Peyer's patch (tissue), 4 donors: Measurements from ENCODE around the gene PRR20G. TPM values are rescaled to one million over a fixed set of nuclear protein-coding genes. Genes with fewer than 3 reads are reported as not detected.
"Not testable (repeated sequence)": the region's sequence is repeated elsewhere in the genome, so short reads cannot be mapped to it uniquely, and the experiment has no call there.

Experiments
- DNase-seq, 3 donors: peaks; one replicate each; pipeline ENCODE4 v3.0.0-alpha.2; 2017 to 2019
- H3K27ac ChIP-seq, 4 donors: fragments of 200-600 bp; sonication (generic); one replicate each; pipeline ENCODE4 v1.5.1; 2016 to 2019
- H3K27me3 ChIP-seq, 2 donors: fragments of 200-600 bp; sonication (generic); one replicate each; pipeline ENCODE4 v1.5.1; 2019
- H3K36me3 ChIP-seq, 3 donors: fragments of 200-600 bp; sonication (generic); one replicate each; pipeline ENCODE4 v1.5.1; 2016 to 2019
- H3K4me1 ChIP-seq, 4 donors: fragments of 200-600 bp; sonication (generic); one replicate each; pipeline ENCODE4 v1.5.1; 2016 to 2019
- H3K4me3 ChIP-seq, 4 donors: fragments of 200-600 bp; sonication (generic); 1 replicate in 3 of 4; 2 replicates in 1 of 4; pipeline ENCODE4 v1.5.1; 2016 to 2019; ENCODE audit warnings: mild to moderate bottlenecking in 1 of 4
- H3K9me3 ChIP-seq, 4 donors: fragments of 200-600 bp; sonication (generic); one replicate each; pipeline ENCODE4 v1.5.1; 2016 to 2019; ENCODE audit warnings: mild to moderate bottlenecking in 1 of 4
- CTCF ChIP-seq, 6 experiments: fragments of 450-650 bp in 4 of 6; fragments of 200-600 bp in 2 of 6; sonication (generic) in 1 of 6; IDR thresholded peaks; one replicate each; pipeline ENCODE4 v1.5.1; 2017 to 2019; ENCODE audit warnings: antibody characterized with exemption in 6 of 6, mild to moderate bottlenecking in 3 of 6, moderate library complexity in 1 of 6
- POLR2A ChIP-seq, 2 donors: fragments of 450-650 bp; IDR thresholded peaks; one replicate each; pipeline ENCODE4 v1.5.1; 2017; ENCODE audit warnings: antibody characterized with exemption in 2 of 2, mild to moderate bottlenecking in 2 of 2, moderate library complexity in 2 of 2
- total RNA-seq, 4 donors: library from RNA; depleted of rRNA; stranded (reverse); fragments of >200 nt; gene quantifications; one replicate each; pipeline ENCODE4 v1.1.0, GENCODE V29; 2016

Gene PRR20G
- total RNA-seq, 4 donors from 2014 or later: not detected

GRCh38 chr3:127299276-127299675 is 11.4 kb upstream of the PRR20G start:
- TF ChIP-seq POLR2A (IDR thresholded peaks at IDR 0.05) (no peak), CTCF (IDR thresholded peaks at IDR 0.05) (no peak)
- no peaks in the 10 kb centered on the region for H3K36me3 ChIP-seq
- DNase-seq: no peak

GRCh38 chr3:127296959-127297358 is 9.1 kb upstream of the PRR20G start:
- DNase-seq: no peak
- Histone ChIP-seq H3K27me3 (no peaks in the 10 kb centered on the region), H3K36me3 (no peaks in the 10 kb centered on the region), H3K4me3 (no peak overlapping the region), H3K27ac (no peak overlapping the region), H3K4me1 (no peaks in the 10 kb centered on the region), H3K9me3 (no peaks in the 10 kb centered on the region)
- no peak for TF ChIP-seq POLR2A (IDR thresholded peaks at IDR 0.05)
- no peak for TF ChIP-seq CTCF (IDR thresholded peaks at IDR 0.05)

More at GRCh38 chr3:127299276-127299675, 11.4 kb upstream of the PRR20G start:
- no peak overlapping the region for H3K27ac ChIP-seq
- no peaks in the 10 kb centered on the region for H3K4me1 ChIP-seq
- H3K27me3 ChIP-seq: no peaks in the 10 kb centered on the region
- H3K4me3 ChIP-seq: no peak overlapping the region
- no peaks in the 10 kb centered on the region for H3K9me3 ChIP-seq

GRCh38 chr3:127296166-127296565 is 8.3 kb upstream of the PRR20G start:
- no peaks in the 10 kb centered on the region for H3K4me1 ChIP-seq
- H3K4me3 ChIP-seq: no peak overlapping the region
- no peak overlapping the region for H3K27ac ChIP-seq
- DNase-seq: no peak
- H3K36me3 ChIP-seq: no peaks in the 10 kb centered on the region
- no peaks in the 10 kb centered on the region for H3K9me3 ChIP-seq
- TF ChIP-seq CTCF (IDR thresholded peaks at IDR 0.05): no peak
- TF ChIP-seq POLR2A (IDR thresholded peaks at IDR 0.05): no peak
- H3K27me3 ChIP-seq: no peaks in the 10 kb centered on the region

- not testable (repeated sequence) for H3K4me3 ChIP-seq, H3K27ac ChIP-seq, DNase-seq, H3K36me3 ChIP-seq, H3K9me3 ChIP-seq, H3K27me3 ChIP-seq, H3K4me1 ChIP-seq
Measured at GRCh38 chr3:127293650-127294049, 5.8 kb upstream of the PRR20G start.

- Histone ChIP-seq H3K4me3 (no peak overlapping the region), H3K4me1 (no peaks in the 10 kb centered on the region), H3K9me3 (no peaks in the 10 kb centered on the region), H3K27ac (no peak overlapping the region), H3K27me3 (no peaks in the 10 kb centered on the region), H3K36me3 (no peaks in the 10 kb centered on the region)
- TF ChIP-seq CTCF (IDR thresholded peaks at IDR 0.05) (no peak), POLR2A (IDR thresholded peaks at IDR 0.05) (no peak)
- DNase-seq: no peak
Measured at GRCh38 chr3:127291611-127292010, 3.8 kb upstream of the PRR20G start.

GRCh38 chr3:127291114-127291513 is 3.3 kb upstream of the PRR20G start:
- Histone ChIP-seq H3K36me3 (no peaks in the 10 kb centered on the region), H3K4me1 (no peaks in the 10 kb centered on the region), H3K9me3 (no peaks in the 10 kb centered on the region), H3K27me3 (no peaks in the 10 kb centered on the region), H3K27ac (no peak overlapping the region), H3K4me3 (no peak overlapping the region)
- DNase-seq: no peak
- no peak for TF ChIP-seq POLR2A (IDR thresholded peaks at IDR 0.05)
- TF ChIP-seq CTCF (IDR thresholded peaks at IDR 0.05): no peak
